Panc1 (cell line): Measurements from ENCODE around the gene PDCL3.

Experiments
- POLR2AphosphoS5 ChIP-seq: IDR thresholded peaks from 2 replicates; pipeline ENCODE4 v1.6.1; 2012; ENCODE audit warnings: mild to moderate bottlenecking, low read depth, low read length, moderate library complexity
- TF ChIP-seq, protein P1 (sequence below): fragments of 450-650 bp; IDR thresholded peaks from 2 replicates; pipeline ENCODE4 v1.5.1; 2017; ENCODE audit warnings: mild to moderate bottlenecking
- TF ChIP-seq, protein P2 (sequence below), 2 experiments: IDR thresholded peaks; 2 replicates each; pipeline ENCODE4 v1.6.1; 2011 to 2012; ENCODE audit warnings: low read depth in 2 of 2, control low read depth in 1 of 2, low read length in 1 of 2, mild to moderate bottlenecking in 1 of 2, moderate library complexity in 1 of 2; ENCODE audit not compliant: insufficient read depth in 1 of 2

GRCh38 chr2:100529176-100529575, 33.6 kb upstream of the PDCL3 start:
- TF ChIP-seq, protein P1, sequence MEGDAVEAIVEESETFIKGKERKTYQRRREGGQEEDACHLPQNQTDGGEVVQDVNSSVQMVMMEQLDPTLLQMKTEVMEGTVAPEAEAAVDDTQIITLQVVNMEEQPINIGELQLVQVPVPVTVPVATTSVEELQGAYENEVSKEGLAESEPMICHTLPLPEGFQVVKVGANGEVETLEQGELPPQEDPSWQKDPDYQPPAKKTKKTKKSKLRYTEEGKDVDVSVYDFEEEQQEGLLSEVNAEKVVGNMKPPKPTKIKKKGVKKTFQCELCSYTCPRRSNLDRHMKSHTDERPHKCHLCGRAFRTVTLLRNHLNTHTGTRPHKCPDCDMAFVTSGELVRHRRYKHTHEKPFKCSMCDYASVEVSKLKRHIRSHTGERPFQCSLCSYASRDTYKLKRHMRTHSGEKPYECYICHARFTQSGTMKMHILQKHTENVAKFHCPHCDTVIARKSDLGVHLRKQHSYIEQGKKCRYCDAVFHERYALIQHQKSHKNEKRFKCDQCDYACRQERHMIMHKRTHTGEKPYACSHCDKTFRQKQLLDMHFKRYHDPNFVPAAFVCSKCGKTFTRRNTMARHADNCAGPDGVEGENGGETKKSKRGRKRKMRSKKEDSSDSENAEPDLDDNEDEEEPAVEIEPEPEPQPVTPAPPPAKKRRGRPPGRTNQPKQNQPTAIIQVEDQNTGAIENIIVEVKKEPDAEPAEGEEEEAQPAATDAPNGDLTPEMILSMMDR = no peak
- TF ChIP-seq, protein P2, sequence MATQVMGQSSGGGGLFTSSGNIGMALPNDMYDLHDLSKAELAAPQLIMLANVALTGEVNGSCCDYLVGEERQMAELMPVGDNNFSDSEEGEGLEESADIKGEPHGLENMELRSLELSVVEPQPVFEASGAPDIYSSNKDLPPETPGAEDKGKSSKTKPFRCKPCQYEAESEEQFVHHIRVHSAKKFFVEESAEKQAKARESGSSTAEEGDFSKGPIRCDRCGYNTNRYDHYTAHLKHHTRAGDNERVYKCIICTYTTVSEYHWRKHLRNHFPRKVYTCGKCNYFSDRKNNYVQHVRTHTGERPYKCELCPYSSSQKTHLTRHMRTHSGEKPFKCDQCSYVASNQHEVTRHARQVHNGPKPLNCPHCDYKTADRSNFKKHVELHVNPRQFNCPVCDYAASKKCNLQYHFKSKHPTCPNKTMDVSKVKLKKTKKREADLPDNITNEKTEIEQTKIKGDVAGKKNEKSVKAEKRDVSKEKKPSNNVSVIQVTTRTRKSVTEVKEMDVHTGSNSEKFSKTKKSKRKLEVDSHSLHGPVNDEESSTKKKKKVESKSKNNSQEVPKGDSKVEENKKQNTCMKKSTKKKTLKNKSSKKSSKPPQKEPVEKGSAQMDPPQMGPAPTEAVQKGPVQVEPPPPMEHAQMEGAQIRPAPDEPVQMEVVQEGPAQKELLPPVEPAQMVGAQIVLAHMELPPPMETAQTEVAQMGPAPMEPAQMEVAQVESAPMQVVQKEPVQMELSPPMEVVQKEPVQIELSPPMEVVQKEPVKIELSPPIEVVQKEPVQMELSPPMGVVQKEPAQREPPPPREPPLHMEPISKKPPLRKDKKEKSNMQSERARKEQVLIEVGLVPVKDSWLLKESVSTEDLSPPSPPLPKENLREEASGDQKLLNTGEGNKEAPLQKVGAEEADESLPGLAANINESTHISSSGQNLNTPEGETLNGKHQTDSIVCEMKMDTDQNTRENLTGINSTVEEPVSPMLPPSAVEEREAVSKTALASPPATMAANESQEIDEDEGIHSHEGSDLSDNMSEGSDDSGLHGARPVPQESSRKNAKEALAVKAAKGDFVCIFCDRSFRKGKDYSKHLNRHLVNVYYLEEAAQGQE (IDR thresholded peaks at IDR 0.05; ENCODE audit: insufficient read depth in 1 of 2, low read depth in 2 of 2, low read length in 1 of 2) = no peak
- TF ChIP-seq POLR2AphosphoS5 = no peak
